Measurements from ENCODE around the gene TICRR.

TICRR gene

DNA sequence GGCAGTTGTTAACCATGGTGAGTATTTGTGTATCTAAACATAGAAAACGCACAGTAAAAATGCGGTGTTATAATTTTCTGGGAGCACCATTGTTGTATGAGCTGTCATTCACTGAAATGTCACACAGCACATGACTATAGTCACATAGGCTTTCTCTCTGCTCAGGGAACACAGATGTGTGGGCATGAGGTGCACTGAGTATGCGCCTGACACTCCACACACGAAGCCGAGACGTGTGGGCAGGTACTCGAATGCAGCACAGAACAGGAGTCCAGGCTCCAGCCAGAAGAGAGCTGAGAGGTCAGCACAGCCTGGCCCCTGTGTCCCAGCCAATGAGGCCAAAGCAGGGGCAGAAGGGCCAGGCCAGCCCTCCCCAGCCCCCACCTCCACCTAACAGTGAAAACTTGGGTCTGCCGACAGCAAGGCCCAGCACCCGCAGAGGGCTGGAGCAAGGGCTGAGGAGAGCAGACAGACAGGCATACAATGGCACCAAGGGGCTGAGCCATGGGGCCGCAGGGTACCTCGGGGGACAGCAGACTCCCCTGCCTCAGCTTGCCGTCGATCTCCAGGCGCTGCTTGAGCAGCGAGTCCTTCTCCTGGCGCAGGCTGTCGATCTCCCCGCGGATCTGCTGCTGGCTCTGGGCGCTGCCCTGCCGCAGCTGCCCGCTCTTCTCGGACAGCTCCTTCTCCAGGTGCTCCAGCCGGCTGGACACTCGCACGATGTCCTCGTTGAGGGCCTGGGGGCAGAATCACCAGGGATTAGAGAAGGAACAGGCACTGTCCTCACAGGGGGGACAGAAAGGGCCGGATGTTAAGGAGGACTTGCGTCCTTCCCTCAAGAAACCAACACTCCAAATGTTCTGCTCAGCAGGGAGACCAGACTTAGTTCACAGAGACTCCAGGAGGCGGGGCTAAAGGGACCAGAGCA is 56.0 kb downstream of the TICRR start:
- DNase-seq: no peak

DNA sequence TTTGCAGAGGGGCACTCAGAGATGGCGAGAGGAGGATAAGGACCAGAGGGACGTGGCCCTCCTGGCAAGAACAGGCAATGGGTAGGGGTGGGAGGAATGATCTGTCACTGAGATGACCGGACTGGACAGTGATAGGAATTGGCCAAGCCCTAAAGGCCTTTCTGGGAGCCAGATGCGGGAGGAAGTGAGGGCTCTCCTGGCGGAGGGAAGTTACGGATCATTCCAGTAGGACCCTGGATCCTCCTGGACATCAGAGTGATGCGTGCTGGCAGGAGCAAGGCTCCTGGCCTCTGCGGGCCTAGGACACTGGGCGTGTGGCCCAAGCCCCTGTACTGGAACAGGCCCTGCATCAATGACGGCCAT is 56.6 kb downstream of the TICRR start:
- no peak for DNase-seq

DNA sequence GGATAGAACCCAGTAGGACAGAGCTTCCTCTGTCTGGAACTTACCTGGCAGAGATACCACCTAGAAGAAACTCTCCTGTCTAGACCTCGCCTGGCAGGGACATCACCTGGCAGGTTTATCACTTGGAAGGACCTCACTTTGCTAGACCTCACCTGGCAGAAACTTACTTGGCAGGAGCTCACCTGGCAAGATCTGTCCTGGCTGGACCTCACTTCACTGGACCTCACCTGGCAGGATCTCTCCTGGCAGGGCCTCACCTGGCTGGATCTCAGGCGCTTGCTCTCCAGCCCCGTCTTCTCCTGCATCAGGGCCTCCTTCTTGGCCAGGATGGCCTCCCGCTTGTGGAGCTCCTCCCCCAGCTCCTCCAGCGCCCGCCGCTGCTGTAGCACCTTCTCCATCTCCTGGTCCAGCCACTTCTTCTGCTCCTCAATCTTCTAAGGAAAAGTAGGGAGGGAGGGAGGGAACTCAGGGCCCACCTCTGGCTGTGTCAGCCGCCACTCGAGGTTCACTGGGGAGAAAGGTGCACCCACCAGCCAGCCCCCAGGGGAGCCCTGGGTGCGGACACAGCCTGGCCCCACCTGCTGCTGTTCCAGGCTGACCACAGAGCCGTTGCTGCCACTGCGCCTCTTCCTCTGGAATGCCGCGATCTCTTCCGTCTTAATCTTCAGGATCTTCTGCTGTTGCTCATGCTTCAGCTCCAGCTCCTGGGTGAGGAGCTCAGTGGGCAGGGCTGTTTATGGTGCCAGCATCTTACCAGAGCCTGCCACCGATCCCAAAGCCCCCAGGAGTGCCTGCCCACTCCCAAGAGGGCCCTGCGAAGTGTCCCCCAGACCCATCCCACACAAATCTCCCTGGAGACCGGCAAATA is 57.5 kb downstream of the TICRR start:
- no peak for DNase-seq

DNA sequence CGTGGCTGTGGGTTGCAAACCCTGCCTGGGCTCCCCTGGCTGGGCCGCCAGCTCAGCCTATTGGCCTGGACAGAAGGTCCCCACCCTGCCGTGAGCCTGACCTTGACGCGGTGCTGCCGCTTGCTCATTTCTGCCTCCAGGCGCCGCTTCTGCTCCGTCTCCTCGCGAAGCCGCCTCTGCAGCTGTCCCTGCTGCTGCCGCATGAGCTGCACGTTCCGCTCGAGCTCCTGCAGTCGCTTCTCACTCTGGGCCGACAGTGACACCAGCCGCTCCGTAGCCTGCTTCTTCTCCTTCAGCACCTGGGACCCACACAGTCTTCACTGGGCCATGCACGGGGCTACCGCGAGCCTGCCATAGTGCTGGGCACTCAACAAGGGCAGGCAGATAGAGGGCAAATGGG is 58.3 kb downstream of the TICRR start:
- no peak for DNase-seq

DNA sequence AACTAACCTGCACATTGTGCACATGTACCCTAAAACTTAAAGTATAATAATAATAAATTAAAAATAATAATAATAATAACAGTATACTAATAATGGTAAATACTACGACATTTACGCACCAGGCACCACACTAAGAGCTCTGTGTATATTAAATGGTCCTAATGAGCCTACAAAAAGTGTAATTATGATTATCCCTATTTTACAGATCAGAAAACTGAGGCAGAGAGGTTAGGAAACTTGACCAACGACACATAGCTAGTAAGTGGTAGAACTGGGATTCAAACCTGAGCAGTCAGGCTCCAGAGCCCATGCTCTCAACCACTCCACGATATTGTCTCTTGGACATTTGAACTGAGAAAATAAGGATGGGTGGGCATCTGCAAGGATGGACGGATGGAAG is 65.0 kb downstream of the TICRR start:
- DNase-seq: no peak

DNA sequence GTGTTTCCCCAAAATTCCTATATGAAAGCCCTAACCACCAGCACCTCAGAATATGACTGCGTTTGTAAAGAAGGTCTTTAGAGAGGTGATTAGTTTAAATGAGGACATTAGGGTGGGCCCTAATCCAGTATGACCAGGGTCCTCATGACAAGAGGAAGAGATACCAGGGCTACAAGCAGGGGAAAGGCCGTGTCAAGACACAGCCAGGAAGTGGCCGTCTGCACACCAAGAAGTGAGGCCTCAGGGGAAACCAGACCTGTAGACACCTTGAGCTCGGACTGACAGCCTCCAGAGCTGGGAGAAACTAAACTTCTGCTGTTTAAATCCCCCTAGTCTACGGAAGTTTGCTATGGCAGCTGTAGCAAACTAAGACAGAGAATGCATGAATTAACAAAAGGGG is 65.8 kb downstream of the TICRR start:
- no peak for DNase-seq

DNA sequence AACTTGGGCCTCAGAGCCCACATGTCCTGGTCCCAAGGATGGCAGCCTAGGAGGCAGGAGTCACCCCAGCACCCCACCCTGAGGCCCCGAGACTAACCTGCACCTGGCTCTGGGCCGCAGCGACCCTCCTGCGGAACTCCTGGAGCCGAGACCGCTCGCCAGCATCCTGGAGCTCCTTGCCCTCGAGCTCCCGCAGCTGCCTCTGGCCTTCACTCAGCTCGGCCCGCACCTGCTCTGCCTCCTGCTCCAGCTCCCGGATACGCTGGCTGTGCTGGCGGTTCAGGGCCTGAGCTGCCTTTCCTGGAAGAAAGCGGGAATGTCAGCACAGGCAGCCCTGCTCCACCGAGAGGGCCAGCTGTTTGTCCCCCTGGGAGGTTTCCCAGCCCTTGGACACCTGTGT is 66.8 kb downstream of the TICRR start:
- DNase-seq: no peak

DNA sequence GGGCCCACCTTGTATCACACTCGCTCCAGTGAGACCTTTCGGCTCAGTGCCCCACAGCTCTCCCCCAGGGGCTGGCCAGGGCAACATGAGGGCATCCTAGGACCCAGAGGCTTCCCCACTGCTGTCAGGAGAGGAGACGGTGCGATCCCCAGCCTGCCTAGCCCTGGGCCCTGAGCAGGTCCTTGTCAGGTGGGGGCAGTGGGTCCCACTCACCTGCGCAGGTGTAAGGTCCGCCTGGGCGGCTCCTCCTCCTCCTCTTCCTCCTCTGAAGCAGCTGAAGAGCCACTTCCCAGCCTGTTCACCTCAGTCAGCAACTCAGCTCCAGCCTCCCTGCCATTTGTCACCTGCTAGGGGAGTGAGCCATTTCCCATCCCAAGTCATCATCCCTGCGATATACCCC is 70.4 kb downstream of the TICRR start:
- DNase-seq: no peak

DNA sequence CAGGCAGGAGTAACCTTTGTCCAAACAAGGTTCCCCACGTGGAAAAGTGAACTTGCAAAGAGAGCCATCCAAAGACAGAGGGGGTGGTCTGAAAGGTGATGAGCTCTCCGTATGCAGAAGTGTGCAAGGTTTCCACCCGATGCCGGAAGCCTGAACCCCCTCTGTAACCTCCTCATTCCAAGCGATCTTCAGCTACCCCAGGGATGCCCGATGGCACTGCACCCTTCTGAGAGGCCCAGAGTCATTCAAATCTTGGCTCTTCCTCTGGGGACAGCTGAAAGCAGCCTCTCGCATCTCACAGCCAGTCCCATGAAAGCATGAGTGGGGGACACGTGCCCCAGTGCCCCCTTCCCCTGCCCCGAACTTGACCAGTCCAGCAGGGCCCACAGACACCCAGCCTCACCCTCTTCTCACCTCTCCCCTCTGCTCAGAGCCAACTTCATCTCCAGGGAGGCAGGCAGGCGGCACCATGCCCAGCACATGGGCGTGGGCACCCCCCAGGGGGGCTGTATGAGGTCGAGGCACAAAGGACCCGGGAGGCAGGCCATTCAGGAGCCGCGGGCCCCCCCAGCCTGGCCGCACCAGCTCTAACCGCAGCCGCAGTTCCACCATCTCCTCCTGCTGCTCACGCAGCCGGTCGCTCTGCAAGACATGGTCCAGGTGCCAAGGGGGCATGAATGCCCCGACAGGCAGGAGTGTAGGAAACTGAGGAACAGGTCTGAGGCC is 71.3 kb downstream of the TICRR start:
- no peak for DNase-seq

DNA sequence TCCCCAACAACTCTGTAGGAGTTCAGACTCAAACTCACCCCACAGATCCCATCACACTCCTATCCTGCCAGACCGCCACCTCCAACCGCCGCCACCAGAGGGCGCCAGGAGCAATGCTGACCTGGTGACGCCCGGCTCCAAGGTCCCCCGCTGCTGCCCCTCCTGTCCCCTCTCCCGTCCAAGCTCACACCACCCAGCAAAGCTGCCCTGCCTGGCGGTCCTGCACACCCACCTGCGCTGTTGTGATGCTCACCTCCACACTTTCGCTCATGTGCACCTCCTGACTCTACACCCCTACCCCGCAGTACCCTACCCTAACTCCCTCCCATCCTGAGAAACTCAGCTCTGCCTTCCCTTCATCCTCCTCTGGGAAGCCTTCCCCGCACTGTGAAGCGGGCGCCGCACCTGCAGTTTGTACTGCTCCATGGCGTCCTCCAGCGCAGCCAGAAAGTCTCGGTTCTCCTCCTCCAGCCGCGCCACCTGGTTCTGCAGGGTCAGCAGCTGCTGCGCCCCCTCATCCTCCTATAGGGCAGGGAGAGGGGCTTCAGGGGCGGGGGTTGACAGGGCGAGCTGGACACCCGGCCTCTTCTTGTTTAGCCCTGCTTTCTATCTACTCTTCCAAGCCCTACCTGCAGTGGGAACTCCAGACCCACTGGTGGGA is 72.1 kb downstream of the TICRR start:
- DNase-seq: peak; percentile 29

DNA sequence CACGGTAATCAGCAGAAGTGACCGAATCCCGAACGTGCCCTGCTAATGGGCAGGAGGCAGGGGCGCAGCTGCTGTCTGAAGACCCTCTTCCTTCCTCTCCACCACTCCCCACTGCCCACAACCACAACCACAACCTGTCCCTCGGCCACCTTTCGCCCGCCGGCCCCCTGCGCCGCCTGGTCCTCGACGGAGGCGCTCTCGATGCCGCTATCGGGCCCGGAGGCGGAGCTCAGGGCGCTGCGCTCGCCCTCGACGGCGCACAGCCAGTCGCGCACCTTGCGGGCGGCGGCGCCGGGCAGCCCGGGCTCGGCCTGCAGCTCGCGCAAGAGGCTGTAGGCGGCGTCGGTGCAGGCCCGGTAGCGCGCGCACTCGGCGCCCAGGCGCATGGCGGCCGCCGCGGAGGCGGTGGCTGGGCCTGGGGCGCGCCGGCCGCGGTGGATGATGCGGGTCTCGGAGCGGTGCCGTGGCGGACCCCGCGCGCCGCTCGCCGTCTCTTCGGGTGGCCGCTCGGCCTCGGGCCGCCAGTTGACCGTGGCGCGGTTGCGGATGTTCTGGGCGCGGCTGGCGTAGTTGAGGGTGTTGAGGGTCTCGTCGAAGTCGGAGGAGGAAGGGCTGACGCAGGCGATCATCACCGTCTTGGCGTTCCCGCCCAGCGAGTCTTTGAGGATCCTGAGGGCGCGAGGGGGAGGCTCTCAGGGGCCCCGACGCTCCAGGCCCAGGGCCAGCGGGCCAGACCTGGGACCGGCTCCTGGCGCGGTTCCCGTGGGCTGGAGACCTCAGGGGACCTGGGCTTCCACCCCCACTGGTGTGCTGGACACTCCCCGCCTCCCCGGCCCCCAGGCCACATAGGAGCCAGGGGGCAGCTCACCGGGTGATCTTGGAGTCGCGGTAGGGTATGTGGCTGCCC is 73.1 kb downstream of the TICRR start:
- DNase-seq: no peak

DNA sequence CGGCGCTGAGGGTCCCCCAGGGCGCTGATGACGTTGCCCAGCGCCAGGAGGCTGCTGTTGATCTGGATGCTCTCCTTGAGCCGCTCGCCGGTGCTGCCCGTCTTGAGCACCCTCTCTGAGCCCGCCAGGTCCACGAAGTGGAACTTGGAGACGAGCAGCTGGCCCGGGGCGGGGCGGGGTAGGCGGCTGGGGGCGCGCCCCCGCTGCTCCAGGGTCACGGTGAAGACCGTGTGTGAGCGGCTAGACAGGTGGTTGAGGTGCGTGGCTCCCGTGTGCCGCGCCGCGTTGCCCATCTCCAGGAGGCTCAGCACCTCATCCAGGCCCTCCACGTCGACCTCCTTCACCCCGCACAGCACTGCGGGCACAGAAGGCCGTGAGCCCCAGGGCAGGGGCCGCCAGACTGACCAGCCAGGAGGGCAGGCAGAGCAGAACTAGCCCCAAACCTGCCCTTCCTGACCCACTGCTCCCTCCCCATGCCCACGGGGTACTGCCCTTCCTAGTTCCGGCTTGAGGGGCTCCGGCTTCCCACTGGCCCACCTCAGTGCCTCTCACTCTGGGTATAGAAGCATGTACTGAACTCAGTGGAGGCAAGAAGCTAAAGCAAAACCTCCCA is 73.8 kb downstream of the TICRR start:
- DNase-seq: no peak

DNA sequence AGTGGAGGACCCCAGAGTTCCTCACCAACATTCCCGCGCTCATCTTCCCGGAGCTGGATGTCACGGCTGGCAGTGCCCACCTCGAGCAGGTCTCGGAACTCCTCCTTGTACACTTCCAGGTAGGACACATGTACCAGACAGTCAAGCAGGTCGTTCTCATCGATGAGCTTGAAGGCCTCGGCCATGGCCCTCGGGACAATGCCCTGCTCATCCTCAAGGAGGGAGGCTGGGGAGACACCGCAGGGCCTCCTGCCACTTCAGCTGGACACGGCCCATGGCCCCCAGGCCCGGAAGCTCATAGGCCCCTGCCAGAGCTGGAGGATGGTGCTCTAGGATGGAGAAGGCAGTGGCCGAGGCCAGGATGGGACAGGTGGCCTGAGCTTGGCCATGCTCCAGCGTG is 74.4 kb downstream of the TICRR start:
- no peak for DNase-seq

DNA sequence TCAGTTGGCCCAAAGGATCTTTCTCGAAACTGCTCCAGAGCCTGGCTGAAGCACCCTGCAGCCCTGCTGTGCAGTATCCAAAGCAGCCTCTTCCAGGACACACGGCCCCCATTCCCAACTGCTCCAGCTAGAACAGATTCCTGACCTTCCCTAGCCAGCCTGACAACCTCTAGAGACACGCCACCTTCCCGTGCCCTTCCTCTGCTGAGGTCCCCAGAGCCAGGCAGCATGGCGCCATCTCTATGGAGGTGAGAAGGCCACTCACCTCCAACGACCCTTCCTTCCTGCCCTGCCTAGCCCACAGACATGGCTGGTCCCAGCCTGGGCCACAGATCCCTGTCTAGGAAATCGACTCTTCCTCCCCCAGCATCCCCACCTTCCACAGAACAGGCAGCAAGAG is 76.9 kb downstream of the TICRR start:
- no peak for DNase-seq

DNA sequence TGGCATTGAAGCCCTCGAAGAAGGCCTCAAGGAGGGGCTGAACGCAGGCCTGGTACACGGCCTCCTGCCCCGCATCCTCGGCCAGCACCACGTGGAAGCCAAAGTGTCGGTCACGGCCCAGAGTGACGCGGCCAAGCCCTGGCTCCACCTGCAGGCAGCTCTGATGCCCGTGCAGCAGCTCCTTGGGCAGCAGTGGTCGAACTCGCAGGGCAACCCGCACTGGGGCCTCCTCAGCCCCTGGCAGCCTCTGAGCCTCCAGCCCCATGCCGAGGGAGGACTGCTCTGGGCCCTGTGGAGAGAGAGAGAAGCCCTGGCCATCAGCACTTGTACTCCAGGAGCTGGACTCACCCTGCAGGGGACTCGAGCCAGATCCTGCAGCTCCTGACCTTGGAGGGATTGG is 77.4 kb downstream of the TICRR start:
- DNase-seq: no peak

DNA sequence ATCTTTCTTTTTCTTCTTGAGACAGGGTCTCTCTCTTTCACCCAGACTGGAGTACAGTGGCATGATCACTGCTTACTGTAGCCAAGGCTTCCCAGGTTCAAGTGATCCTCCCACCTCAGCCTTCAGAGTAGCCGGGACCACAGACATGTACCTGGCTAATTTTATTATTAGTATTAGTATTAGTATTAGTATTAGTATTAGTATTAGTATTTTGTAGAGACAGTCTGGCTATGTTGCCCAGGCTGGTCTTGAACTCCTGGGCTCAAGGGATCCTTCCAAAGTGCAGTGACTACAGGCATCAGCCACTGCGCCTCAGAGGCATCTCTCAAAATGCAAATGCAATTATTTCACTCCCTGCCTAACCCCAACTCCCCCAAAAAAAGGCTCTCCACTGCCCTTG is 78.3 kb downstream of the TICRR start:
- DNase-seq: no peak

DNA sequence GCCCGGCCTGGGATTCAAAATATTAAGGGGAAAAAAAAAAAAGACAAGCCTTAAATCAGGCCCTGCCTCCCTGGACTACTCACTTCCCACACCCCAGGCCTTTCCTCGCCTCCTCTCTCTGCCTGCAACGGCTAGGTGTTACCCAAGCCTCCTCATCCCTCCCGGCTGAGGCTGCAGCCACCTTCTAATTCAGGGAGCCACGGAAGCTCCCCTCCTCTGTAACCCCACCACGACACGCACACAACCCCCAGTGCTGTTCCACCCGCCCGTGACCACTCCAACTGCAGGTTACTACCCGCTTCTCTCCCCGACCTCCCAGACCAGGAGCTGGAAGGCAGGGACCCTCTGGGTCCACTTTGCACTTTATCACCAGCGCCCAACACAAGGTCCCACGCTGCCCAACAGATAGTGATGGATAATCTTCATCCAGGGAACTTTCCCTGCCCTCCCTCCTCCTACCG is 79.1 kb downstream of the TICRR start:
- no peak for DNase-seq

DNA sequence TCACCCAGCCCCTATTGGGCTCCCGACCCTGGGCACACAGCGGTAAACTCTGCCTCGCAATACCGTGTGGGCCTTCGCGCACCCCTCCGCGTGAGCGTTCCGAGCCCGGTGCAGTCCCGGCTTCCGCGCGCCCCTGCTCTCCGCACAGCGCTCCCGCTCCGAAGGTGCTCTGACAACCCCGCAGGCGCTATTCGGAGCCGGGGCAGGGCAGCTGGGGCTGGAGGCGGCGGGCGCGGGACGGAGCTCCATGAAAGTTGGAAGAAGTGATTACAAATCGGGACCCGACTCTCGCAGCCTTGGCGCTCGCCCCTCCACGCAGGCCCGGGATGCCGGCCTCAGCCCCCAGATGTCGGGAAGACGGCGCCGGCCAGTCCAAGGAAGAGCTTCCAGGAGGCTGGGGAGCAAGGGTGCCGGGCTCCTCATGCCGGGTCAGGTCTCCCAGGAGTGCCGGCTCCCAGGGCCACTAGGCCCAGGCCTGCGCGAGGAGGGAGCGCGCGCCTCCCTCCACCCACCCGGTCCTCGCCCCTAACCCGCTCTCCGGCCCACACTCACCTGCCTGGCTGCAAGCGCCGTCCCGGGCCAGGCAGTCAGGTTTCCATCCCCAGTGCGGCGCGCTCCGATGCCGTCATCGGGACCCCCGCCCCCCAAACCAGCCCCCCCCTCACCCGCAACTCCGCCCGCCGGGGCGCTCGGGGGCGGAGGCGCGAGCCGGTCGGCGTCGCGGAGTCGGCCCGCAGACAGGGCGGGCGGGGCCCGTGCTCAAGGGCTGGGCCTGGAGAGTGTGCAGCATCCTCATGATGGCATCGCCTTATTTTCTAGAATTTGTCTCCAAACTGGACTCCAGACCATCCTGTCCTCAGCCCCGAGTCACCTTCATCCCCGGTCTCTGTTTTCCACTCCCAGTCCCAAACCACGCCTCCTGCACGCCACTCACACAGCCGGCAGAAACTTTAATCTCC is 79.9 kb downstream of the TICRR start, which contains the start of gene KIF7:
TSS of gene KIF7 (minus strand) at position 621 of the 959 bp plus-strand sequence. CDS start 2,537 bp downstream, outside the sequence.
- no peak for DNase-seq

DNA sequence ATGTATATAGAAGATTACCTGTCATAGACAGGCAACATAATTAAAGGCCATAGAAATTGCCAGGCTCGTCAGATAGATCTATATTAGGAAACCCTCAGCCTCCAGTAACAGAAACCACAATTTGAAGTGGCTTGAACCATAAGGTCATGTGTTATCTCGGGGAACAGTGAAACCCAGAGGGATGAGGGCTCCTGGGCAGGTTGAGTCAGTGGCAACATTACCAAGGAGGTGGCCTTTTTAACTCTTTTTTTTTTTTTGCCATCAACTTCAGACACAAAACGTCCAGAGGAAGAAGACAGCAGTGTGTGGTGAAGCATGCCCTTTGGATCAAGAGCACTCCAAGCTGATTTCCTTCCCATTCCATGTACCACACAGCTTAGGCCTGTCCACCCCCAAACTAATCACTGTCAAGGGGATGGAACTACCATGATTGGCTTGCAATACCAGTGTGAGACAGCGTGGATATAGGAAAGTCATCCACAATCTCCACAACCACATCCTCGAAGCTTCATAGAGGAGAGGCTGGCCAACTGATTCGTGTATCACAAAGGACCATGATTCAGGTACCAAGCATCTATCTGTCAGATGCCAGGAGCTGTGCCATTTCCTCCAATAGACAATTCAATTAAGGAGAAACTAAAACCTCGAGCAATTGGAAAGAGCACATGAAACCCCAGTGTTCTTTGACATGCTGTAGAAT is 81.0 kb downstream of the TICRR start:
- DNase-seq: no peak
